ENCODE results near the gene GOLGA7B. TPM values are rescaled to one million over a fixed set of nuclear protein-coding genes. Genes with fewer than 3 reads are reported as not detected.

Gene GOLGA7B
- total RNA-seq, 1 experiment from 2014 or later, result 1.5 TPM

GRCh38 chr10:97888641-97889262 is 39.1 kb downstream of the GOLGA7B start:
- no TSS peak for BruUV-seq (replicated peaks)
- Histone ChIP-seq H3K27me3 (ENCODE audit: control insufficient read depth, insufficient read depth, low read length) (no peaks in the 10 kb centered on the region; the same call in 1 of the 2 replicates), H3K36me3 (ENCODE audit: control insufficient read depth, insufficient read depth, low read length) (no peaks in the 10 kb centered on the region), H3K4me3 (ENCODE audit: low read depth in 2 of 2, low read length in 2 of 2) (no peak overlapping the region), H3K4me1 (ENCODE audit: control insufficient read depth, insufficient read depth, low read length) (peaks cover 4% of the 10 kb centered on the region; the same call in 1 of the 2 replicates), H3K9me3 (ENCODE audit: control insufficient read depth, insufficient read depth, low read depth, low read length) (no peaks in the 10 kb centered on the region), H3K27ac (ENCODE audit: low read length) (no peak overlapping the region)
- POLR2A ChIA-PET, result interaction anchor here (0.8 kb wide), 1 partner anchor 129 kb away, joined by 9 read pairs; no protein-coding TSS in a partner anchor
- DNase-seq (ENCODE audit: low read depth, low spot score), result no peak
- in situ Hi-C loops (cut with HindIII; ENCODE audit: low pct_unique_long_range_greater_than_20kb, low sequenced_read_pairs) (no loop called here), intact Hi-C loops (cut with micrococcal nuclease; ENCODE audit: unreplicated experiment) (no loop called here)
- TF ChIP-seq REST (IDR thresholded peaks at IDR 0.05; ENCODE audit: insufficient read depth in 1 of 2, low read depth in 2 of 2, low read length in 1 of 2), result no peak
- TF ChIP-seq TCF7L2 (IDR thresholded peaks at IDR 0.05; ENCODE audit: low read depth, low read length), result no peak
- TF ChIP-seq SIN3A (IDR thresholded peaks at IDR 0.05; ENCODE audit: borderline replicate concordance, insufficient read depth, low read depth, low read length), result no peak
- TF ChIP-seq POLR2AphosphoS5 (IDR thresholded peaks at IDR 0.05; ENCODE audit: low read depth, low read length), result no peak
- TF ChIP-seq CTCF (IDR thresholded peaks at IDR 0.05), result no peak
- ATAC-seq, result peak; percentile 64
- CTCF ChIA-PET, result interaction anchor here (0.6 to 0.7 kb wide), 2 partner anchors 99 to 384 kb away, joined by 3 to 4 read pairs; no protein-coding TSS in a partner anchor

DNA sequence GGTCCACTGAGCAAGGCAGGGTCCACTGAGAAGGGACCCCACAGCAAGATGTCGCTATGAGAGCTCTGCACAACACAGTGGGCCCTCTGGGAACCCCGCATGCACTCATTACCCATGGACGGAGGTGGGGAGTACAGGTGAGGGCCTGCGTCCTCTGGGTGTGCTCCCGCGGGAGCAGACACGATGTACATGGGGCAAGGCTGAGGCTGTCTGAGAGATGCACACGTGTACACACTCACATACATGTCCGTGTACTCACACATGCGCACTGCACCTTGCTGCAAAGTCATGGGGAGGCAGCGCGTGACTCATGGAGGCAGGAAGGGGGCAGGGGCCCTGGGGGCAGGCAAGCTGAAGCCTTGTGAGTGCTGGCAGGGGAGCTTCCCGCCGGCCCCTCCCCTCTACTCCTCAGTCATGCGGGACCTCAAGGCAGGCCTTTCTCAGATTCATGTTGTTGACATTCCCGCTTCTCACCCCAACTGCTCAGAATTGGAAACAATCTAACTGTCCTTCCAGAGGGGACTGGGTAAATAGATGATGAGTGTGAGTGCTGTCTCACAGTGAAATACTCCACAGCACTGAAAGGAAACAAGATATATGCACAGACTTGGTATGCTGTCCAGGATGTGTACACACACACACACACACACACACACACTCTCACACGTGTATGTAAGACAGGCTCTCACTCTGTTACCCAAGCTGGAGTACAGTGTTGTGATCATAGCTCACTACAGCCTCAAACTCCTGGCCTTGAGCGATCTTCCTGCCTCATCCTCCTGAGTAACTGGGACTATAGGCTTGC is 40.0 kb downstream of the GOLGA7B start:
- POLR2A ChIA-PET, result interaction anchor here (0.8 kb wide), 1 partner anchor 128 kb away, joined by 9 read pairs; no protein-coding TSS in a partner anchor
- CTCF ChIA-PET, result interaction anchor here (0.6 to 0.7 kb wide), 2 partner anchors 100 to 383 kb away, joined by 3 to 4 read pairs; no protein-coding TSS in a partner anchor

More for the DNA sequence above, 40.0 kb downstream of the GOLGA7B start:
- Histone ChIP-seq H3K4me1 (ENCODE audit: control insufficient read depth, insufficient read depth, low read length) (peaks cover 4% of the 10 kb centered on the region; the same call in 1 of the 2 replicates), H3K36me3 (ENCODE audit: control insufficient read depth, insufficient read depth, low read length) (no peaks in the 10 kb centered on the region), H3K9me3 (ENCODE audit: control insufficient read depth, insufficient read depth, low read depth, low read length) (no peaks in the 10 kb centered on the region), H3K27ac (ENCODE audit: low read length) (no peak overlapping the region), H3K27me3 (ENCODE audit: control insufficient read depth, insufficient read depth, low read length) (no peaks in the 10 kb centered on the region; the same call in 1 of the 2 replicates), H3K4me3 (ENCODE audit: low read depth in 2 of 2, low read length in 2 of 2) (no peak overlapping the region)
- in situ Hi-C loops (cut with HindIII; ENCODE audit: low pct_unique_long_range_greater_than_20kb, low sequenced_read_pairs) (no loop called here), intact Hi-C loops (cut with micrococcal nuclease; ENCODE audit: unreplicated experiment) (no loop called here)
- TF ChIP-seq SIN3A (IDR thresholded peaks at IDR 0.05; ENCODE audit: borderline replicate concordance, insufficient read depth, low read depth, low read length) (no peak), CTCF (IDR thresholded peaks at IDR 0.05) (no peak), REST (IDR thresholded peaks at IDR 0.05; ENCODE audit: insufficient read depth in 1 of 2, low read depth in 2 of 2, low read length in 1 of 2) (no peak), POLR2AphosphoS5 (IDR thresholded peaks at IDR 0.05; ENCODE audit: low read depth, low read length) (no peak), TCF7L2 (IDR thresholded peaks at IDR 0.05; ENCODE audit: low read depth, low read length) (no peak)
- peak; percentile 44 for ATAC-seq
- no peak for DNase-seq (ENCODE audit: low read depth, low spot score)
- BruUV-seq (replicated peaks), result no TSS peak
